ENCODE results near the gene ABCA13.

ABCA13 gene

GRCh38 chr7:48380921-48381320 lies 209.7 kb downstream of the ABCA13 start:
- no peak for DNase-seq

DNA sequence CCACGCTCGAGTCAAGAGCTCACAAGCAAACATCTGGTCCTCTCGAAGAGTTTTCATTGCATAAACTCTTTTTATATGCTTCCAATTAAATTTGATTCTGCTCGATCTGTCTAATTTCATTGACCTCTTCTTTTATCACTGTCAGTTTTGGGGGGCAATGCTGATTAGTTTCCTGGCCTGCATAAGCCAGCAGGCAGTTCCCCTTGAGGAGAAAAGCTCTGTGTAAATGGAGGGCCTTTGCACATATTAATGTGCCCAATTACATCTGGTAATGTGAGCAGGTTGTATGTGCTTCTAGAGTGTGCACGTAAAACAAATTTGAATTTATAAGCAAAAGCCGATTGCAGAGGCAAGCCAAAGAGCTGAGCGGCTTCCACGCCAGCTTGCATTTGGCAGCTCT lies 210.3 kb downstream of the ABCA13 start:
- no peak for DNase-seq

GRCh38 chr7:48384180-48384752 lies 213.0 kb downstream of the ABCA13 start:
- no peak for DNase-seq

DNA sequence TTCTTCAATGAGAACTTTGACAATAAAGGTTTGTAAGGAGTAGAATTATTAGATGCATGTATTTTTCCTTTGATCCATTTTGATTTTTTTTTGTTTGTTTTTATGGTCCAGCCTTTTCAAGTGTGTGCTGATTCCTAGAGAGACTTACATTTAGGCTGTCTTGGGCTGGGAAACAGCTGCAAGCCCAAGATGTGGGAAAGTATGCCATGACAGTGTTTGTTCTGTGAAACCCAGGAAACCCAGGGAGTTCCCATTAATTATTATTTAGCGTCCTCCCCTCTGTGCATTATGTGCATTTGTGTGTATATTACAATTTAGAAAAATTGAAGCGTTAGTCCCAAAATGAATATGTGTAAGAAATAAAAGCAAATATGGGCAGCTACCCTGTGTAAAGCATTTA lies 216.7 kb downstream of the ABCA13 start:
- DNase-seq: no peak

DNA sequence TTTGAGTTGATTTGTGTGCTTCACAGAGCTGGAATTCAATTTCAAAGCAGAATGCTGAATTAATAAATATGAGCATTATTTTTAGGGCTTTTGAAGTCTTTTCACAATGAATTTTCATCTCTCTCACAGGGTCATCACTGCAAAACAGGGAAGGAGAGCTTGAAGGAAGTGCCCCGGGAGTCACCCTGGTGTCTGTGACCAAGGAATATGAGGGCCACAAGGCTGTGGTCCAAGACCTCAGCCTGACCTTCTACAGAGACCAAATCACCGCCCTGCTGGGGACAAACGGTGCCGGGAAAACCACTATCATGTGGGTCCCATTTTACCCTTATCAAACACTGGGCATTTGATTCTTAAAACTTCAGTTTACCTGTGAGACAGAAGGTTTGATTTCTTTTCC lies 217.7 kb downstream of the ABCA13 start:
- no peak for DNase-seq

GRCh38 chr7:48389977-48390376 lies 218.7 kb downstream of the ABCA13 start:
- DNase-seq: no peak

DNA sequence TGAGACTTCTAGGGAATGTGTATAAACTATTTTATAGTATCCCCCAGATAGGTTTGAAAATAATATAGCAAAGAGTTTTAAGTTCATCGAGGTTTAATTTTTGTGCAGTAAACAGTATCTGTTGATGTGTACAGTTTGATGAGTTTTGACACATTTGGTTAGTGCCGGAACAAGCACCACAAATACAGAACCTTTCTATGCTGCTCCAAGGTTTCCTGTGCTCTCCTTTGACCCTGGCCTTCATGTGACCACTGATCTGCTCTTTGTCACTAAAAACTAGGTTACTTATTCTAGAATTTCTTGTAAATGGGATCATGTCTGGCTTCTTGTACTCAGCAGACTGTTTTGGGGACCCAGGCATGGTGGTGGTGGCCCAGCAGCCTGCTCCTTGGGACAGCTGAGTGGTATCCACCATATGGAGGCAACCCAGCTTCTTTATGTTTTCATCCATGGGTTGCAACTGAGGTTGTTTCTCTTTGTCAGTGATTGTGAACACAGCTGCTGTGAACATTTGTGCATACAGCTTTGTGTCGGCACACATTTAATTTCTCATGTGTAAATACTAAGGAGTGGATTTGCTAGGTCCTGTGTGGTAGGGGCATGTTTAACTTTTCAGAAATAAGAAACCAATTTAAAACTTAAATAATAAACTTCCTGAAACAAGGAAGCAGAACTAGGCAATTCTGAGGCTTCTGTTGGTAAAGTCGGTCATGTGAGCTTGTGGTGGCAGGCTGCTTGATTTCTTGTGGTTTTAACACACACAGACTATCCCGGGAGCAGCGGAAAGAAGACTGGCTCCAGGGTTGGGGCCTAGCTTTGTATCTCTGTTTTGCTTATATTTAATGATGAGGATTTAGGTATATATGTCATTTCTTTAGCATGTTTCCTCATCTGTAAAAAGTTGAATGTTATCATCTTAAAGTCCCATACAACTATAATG lies 219.4 kb downstream of the ABCA13 start:
- DNase-seq: no peak

- DNase-seq: no peak
These were observed 226.9 kb downstream of the ABCA13 start for GRCh38 chr7:48398191-48398590.

GRCh38 chr7:48402721-48403120 lies 231.5 kb downstream of the ABCA13 start:
- DNase-seq: no peak

GRCh38 chr7:48408731-48409130 lies 237.5 kb downstream of the ABCA13 start:
- no peak for DNase-seq

DNA sequence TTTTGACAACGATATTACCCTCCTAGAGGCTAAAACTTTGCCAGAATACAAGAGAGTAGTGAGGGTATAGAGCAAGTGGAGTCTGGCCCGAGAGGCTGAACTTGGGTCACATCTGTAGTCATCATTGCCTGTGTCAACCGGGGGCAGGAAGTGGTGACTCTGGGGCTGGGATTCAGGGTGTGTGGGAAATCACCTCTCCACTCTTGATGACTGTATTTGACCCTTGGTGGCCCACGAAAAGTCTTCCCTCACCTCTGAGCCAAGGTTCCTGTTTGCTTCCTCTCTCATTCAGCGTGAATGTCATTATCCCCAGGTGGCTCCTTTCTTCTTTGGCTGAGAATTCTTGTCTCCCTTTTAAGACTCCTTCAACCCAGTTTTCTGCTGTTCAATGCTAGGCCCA lies 240.4 kb downstream of the ABCA13 start:
- peak in 1 of 5 donors; percentile 2 for DNase-seq

DNA sequence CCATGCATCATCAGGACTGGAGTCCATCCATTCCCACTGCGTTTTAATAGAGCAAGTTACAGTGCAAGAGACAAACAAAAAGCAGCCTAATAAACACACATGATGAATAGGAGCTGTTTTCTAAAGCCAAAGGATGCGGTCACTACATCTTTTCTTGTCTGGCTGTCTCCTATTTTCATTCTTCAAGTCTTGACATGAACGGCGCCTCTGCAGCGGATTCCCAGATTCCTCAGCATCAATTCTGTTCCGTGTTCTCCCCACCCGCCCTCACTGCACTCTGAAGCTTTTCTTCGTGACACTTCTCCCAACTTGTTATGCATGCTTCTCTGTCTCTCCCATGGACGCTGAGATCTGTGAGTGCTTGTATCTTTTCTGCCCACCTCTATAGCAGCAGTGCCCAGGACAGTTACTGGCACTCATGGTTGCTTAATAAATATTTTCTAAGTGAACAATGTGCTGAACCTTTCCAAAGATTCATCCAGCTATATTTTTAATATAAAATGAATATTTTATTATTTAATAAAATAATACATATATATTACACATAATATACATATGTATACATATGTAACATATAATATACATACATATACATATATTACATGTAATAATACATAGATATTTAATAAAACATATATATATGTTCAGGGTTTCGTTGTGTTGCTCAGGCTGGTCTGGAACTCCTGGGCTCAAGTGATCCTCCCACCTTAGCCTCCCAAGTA lies 242.9 kb downstream of the ABCA13 start:
- DNase-seq: no peak

DNA sequence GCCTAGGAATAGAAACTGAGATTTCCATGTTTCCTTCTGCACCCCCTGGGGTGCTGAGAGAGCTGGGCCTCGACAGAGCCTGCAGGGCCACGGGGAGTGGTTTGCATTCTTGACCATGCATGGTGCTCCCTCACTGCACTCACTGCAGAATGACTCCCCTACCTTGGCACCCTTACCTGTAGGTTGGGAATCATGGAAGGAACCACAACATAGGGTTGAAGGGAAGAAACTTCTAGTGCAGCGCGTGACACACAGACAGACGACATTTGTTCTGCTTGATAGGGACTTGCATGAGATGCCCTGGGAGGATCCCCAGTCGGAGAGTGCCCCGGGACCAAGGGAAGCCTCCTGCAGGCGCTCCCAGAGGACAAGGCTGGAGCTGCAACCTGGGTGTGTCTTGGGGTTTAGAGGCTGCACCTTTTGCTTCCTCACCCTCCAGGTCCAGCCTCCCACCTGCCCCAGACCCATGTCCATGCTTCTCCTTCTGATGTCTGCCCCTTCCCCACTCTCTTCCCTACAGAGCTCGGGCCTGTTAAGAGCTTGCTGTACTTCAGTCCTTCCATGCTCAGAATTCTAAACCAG lies 245.2 kb downstream of the ABCA13 start:
- DNase-seq: no peak

GRCh38 chr7:48419401-48419800 lies 248.1 kb downstream of the ABCA13 start:
- no peak for DNase-seq

GRCh38 chr7:48420206-48420605 lies 248.9 kb downstream of the ABCA13 start:
- no peak for DNase-seq

- no peak for DNase-seq
These were observed 250.1 kb downstream of the ABCA13 start for GRCh38 chr7:48421357-48421756.

GRCh38 chr7:48424731-48425130 lies 253.5 kb downstream of the ABCA13 start:
- no peak for DNase-seq

- DNase-seq: no peak
These were observed 255.2 kb downstream of the ABCA13 start for GRCh38 chr7:48426331-48426965.

DNA sequence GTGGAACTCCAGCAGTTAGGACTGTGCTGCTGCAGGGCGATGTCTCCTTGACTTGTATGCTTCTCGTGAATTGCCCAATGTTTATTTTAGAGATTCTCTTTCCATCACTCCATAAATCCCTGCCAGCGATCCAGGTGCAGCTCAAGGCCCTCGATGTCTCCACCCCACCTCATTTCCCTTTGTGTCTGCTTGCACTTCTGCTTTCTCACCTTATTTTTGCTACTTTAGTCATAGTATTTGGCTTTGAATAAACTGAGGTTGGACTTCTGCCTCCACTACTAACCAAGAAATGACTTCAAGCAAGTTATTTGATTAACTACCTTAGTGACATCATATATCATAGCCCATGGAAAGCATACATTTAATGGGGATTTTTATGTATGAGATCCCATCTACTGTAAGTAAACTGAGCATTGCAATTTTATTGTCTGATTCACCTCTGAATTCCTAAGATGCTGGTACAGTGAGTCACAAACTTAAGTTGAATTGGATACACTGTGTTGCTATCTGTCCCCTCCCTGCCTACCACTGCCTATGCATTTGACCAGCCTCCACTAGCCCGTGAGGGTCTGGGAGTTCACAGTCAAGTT lies 255.8 kb downstream of the ABCA13 start:
- DNase-seq: no peak

GRCh38 chr7:48427671-48428070 lies 256.4 kb downstream of the ABCA13 start:
- no peak for DNase-seq

- DNase-seq: no peak
These were observed 256.9 kb downstream of the ABCA13 start for GRCh38 chr7:48428091-48428684.

- DNase-seq: no peak
These were observed 257.9 kb downstream of the ABCA13 start for GRCh38 chr7:48429117-48429516.

All from T-helper 1 cell (primary cell).